HG03354 (cell line): ENCODE results near the gene PRH2.

Experiments
- ATAC-seq: cut with Tn5 transposase; IDR thresholded peaks from one replicate; pipeline ENCODE4 v1.9.1; 2021; ENCODE audit warnings: mild to moderate bottlenecking; ENCODE audit not compliant: unreplicated experiment, poor library complexity, severe bottlenecking

PRH2 gene

DNA sequence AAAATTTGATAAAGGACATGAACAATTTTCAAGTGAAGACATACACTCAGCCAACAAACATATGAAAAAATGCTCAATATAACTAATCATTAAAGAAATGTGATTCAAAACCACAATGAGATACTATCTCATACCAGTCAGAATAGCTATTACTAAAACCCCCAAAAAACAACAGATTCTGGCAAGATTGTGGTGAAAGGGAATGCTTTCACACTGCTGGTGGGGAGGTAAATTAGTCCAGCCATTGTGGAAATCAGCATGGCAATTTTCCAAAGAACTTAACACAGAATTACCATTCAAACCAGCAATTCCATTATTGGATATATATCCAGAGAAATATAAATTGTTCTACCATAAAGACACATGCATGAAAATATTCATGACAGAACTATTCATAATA lies 28.7 kb downstream of the PRH2 start:
- ATAC-seq: no peak

DNA sequence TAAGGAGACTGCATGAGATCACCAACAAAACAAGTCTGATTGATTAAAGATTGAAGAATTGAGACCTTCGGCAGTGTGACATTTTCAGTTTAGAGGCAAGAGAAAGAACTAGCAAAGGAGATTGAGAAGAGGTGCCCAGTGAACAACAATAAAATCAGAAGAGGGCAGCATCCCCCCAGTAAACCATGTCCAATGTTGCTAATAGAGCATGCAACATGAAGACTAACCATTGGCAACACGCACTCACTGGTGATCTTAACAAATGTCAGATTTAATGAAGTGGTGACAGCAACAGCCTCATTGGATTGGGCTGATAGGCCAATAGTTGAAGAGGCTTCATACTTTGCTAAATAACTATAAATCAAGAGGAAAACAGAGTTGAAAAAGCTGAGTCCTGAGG lies 30.8 kb downstream of the PRH2 start:
- ATAC-seq: no peak

DNA sequence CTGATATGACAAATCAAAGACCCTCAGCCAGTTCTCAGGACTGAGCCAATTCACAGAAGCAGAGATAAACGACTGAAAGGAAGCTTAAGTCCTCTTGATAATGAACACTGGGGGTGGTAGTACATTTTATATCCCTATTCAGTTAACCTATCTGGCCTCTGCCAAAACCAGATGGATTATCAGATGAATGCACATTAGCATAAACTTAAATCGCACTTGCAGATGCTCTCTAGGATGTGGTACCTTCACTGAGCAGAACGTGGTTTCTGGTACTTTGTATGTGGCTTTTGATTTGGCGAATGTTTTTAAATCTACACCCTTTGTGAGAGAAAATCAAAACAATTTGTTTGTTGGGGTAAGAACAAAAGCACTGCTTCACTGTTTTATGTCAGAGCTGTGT lies 31.2 kb downstream of the PRH2 start:
- no peak for ATAC-seq

DNA sequence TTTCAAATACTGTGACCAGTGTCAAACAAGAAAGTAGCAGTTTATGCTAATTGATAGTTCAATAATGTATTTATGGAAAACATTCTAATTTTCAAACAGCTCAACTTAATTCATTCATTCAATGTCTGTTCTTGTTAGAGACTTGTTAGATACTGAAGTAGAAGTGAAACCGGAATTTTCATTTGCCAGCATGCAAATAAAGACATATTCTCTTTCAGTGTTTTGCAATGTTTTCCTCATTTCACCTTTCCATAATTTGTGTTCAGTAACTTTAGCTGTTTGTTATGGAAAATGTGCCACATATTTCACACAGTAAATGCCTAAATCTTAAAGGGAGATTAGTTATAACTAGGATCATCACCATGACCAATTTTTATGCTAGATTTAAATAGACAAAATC lies 36.4 kb downstream of the PRH2 start:
- ATAC-seq: no peak

DNA sequence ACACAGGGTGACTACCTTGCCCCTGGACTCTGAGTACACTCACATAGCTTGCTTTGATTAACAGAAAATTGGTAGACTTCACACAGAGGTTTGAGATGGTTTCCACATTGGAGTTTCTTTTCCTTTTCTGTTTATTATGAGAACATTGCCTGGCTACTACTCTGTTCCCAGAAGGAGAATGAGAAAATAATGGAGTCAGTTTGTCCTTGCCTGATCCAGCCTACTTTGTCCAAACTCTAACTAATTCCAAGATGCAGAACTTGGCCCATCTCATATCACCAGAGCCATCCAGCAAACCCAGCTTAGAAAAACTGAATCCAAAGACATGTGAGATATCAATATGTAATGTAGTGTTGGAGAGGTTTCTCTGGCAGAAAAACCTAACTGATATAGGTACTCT lies 37.3 kb downstream of the PRH2 start:
- ATAC-seq: no peak

DNA sequence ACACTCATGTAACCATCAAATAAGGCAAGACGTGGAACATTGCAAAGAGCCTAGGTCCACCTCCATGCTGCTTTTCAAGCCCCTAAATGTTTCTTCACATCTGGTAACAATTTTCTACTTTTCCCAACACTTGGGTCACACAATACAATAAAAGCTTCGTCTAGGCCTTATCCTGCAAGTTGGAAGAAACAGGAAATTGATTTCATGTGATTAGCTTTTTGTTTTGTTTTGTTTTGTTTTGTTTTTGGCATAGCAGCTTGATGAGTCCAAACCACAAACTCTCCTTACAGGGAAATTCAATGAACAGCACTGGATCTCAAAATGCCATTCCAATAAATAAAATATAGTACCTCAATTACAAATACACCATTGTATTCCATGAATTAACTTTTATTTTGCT lies 38.4 kb downstream of the PRH2 start:
- ATAC-seq: no peak

DNA sequence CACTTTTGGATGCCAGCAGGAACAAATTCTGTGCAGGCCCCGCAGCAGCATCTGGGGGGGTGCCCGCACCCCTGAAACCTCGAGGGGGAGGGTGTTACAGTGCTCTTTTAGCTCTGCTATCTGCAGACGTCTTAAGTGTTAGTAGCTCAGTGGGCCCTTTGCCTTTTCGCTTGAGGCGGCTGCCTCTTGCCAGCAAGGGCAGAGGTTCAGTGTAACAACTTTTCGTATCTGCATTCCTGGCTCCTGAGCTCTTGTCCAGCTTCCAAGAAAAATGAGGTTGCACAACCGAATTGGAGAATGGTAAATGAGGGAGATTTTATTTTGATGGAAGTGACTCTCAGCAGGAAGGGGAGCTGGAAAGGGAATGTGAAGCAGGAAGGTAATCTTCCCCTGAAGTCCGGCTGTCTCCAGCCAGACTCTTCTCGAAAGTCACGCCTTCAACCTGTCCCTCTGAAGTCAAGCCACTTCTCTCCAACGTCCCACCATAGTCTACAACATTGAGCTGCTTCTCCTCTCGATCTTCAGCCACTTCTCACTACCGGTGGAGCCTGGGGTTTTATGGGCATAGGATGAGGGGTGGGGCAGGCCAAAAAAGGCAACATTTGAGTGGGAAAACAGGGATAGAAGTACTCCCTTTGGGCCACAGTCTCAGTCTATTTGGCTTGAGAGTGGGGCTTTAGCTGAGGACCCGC lies 39.9 kb downstream of the PRH2 start:
- ATAC-seq: no peak

DNA sequence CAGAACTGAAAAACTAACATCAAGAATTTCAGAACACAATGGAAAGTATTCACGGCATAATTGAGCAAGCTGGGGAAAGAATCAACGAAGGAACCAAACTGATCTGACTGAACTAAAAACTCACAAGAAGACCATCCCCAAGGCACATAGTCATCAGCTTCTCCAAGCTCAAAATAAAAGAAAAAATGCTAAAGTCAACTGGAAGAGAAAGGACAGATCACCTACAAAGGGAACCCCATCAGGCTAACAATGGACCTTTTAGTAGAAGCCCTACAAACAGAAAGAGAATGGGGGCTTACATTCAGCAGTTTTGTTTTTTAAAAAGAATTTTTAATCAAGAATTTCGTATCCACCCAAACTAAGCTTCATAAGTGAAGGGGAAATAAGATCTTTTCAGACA lies 45.9 kb downstream of the PRH2 start:
- no peak for ATAC-seq

DNA sequence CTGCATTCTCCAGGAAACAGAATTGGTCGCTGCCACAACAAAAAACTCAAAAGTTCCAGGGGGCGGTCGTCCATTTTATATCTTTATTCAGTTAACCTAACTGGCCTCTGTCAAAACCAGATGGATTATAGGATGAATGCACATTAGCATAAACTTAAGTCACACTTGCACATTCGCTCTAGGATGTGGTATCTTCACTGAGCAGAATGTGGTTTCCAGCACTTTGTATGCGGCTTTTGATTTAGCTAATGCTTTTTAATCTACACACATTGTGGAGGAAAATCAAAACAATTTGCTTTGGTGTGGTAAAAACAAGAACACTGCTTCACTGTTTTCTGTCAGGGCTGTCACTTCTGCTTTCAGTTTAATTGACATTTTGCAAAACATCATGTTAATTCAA lies 53.2 kb downstream of the PRH2 start:
- no peak for ATAC-seq
